Gastroesophageal sphincter (tissue), 4 donors: ENCODE results near the gene ASZ1. TPM values are rescaled to one million over a fixed set of nuclear protein-coding genes. Genes with fewer than 3 reads are reported as not detected.

Experiments used
- ATAC-seq: fragments of 150-250 bp; one replicate; pipeline ENCODE4 v1.9.1; 2016; ENCODE audit warnings: mild to moderate bottlenecking, moderate library complexity
- H3K27ac ChIP-seq, 4 donors: fragments of 200-600 bp; sonication (generic) in 3 of 4; 1 replicate in 3 of 4; 2 replicates in 1 of 4; pipeline ENCODE4 v1.5.1; 2016 to 2019
- H3K27me3 ChIP-seq: fragments of 200-600 bp; sonication (generic); one replicate; pipeline ENCODE4 v1.5.1; 2019
- H3K36me3 ChIP-seq, 2 donors: fragments of 200-600 bp; sonication (generic); one replicate each; pipeline ENCODE4 v1.5.1; 2019; ENCODE audit warnings: control low read depth in 1 of 2
- H3K4me1 ChIP-seq, 3 donors: fragments of 200-600 bp; sonication (generic); 1 replicate in 2 of 3; 2 replicates in 1 of 3; pipeline ENCODE4 v1.5.1; 2016 to 2019; ENCODE audit warnings: control low read depth in 2 of 3
- H3K4me3 ChIP-seq, 2 donors: fragments of 200-600 bp; sonication (generic); one replicate each; pipeline ENCODE4 v1.5.1; 2019; ENCODE audit warnings: mild to moderate bottlenecking in 1 of 2, moderate library complexity in 1 of 2
- H3K9me3 ChIP-seq, 3 donors: fragments of 200-600 bp; sonication (generic); one replicate each; pipeline ENCODE4 v1.5.1; 2017 to 2019; ENCODE audit warnings: control low read depth in 2 of 3
- CTCF ChIP-seq, 4 experiments: fragments of 200-600 bp in 2 of 4; fragments of 450-650 bp in 2 of 4; sonication (generic) in 1 of 4; IDR thresholded peaks; one replicate each; pipeline ENCODE4 v1.5.1; 2017 to 2019; ENCODE audit warnings: antibody characterized with exemption in 4 of 4, mild to moderate bottlenecking in 2 of 4, moderate library complexity in 2 of 4
- EP300 ChIP-seq: sonication (generic); formaldehyde crosslinking; IDR thresholded peaks from one replicate; pipeline ENCODE4 v1.6.1; 2017; ENCODE audit warnings: antibody characterized with exemption, mild to moderate bottlenecking
- POLR2A ChIP-seq, 2 donors: fragments of 450-650 bp; IDR thresholded peaks; one replicate each; pipeline ENCODE4 v1.6.1; 2017; ENCODE audit warnings: antibody characterized with exemption in 2 of 2, mild to moderate bottlenecking in 2 of 2, moderate library complexity in 1 of 2
- POLR2AphosphoS5 ChIP-seq: sonication (generic); formaldehyde crosslinking; IDR thresholded peaks from one replicate; pipeline ENCODE4 v1.6.1; 2017; ENCODE audit warnings: antibody characterized with exemption
- WGBS, 2 donors: methylation state at CpG; one replicate each; pipeline ENCODE4 v1.1.5; 2018; ENCODE audit warnings: low coverage in 1 of 2; 5-methylcytosine and 5-hydroxymethylcytosine counted together
- total RNA-seq, 4 donors: library from RNA; depleted of rRNA; stranded (reverse); fragments of >200 nt; gene quantifications; one replicate each; pipeline ENCODE4 v1.1.0, GENCODE V29; 2016

The ASZ1 gene
- total RNA-seq, 4 donors from 2014 or later = not detected

GRCh38 chr7:117383483-117384189 lies 43.7 kb downstream of the ASZ1 start:
- no peak overlapping the region for H3K4me3 ChIP-seq
- TF ChIP-seq POLR2AphosphoS5 (no peak), EP300 (no peak), CTCF (IDR thresholded peaks at IDR 0.05) (no peak), POLR2A (IDR thresholded peaks at IDR 0.05) (no peak)
- H3K36me3 ChIP-seq = no peaks in the 10 kb centered on the region
- H3K9me3 ChIP-seq = no peaks in the 10 kb centered on the region
- WGBS, 2 donors = 41 to 58% methylated on average over 3 of the region's 3 CpGs
- no peaks in the 10 kb centered on the region for H3K27me3 ChIP-seq
- ATAC-seq = no peak
- no peaks in the 10 kb centered on the region for H3K4me1 ChIP-seq
- no peak overlapping the region for H3K27ac ChIP-seq

- 65 to 69% methylated on average over 2 of the region's 2 CpGs for WGBS, 2 donors
Observed at GRCh38 chr7:117383046-117383445, 44.2 kb downstream of the ASZ1 start.

GRCh38 chr7:117381362-117381761 lies 45.9 kb downstream of the ASZ1 start:
- Histone ChIP-seq H3K4me3 (no peak overlapping the region), H3K27ac (no peak overlapping the region), H3K9me3 (no peaks in the 10 kb centered on the region), H3K36me3 (no peaks in the 10 kb centered on the region), H3K4me1 (no peaks in the 10 kb centered on the region), H3K27me3 (no peaks in the 10 kb centered on the region)
- TF ChIP-seq POLR2A (IDR thresholded peaks at IDR 0.05) (no peak), CTCF (IDR thresholded peaks at IDR 0.05) (no peak), POLR2AphosphoS5 (no peak), EP300 (no peak)
- no peak for ATAC-seq

More at GRCh38 chr7:117383046-117383445, 44.2 kb downstream of the ASZ1 start:
- ATAC-seq = no peak
- Histone ChIP-seq H3K36me3 (no peaks in the 10 kb centered on the region), H3K9me3 (no peaks in the 10 kb centered on the region), H3K27me3 (no peaks in the 10 kb centered on the region), H3K4me3 (no peak overlapping the region), H3K27ac (no peak overlapping the region), H3K4me1 (no peaks in the 10 kb centered on the region)
- TF ChIP-seq POLR2A (IDR thresholded peaks at IDR 0.05) = no peak
- no peak for TF ChIP-seq CTCF (IDR thresholded peaks at IDR 0.05)
- no peak for TF ChIP-seq POLR2AphosphoS5
- TF ChIP-seq EP300 = no peak

GRCh38 chr7:117375380-117375779 lies 51.9 kb downstream of the ASZ1 start:
- Histone ChIP-seq H3K36me3 (no peaks in the 10 kb centered on the region), H3K9me3 (no peaks in the 10 kb centered on the region), H3K4me3 (no peak overlapping the region), H3K27ac (no peak overlapping the region), H3K27me3 (no peaks in the 10 kb centered on the region), H3K4me1 (no peaks in the 10 kb centered on the region)
- WGBS, 2 donors = 50 to 55% methylated on average over 1 to 2 of the region's 2 CpGs
- TF ChIP-seq CTCF (IDR thresholded peaks at IDR 0.05) (no peak), POLR2A (IDR thresholded peaks at IDR 0.05) (no peak), EP300 (no peak), POLR2AphosphoS5 (no peak)
- no peak for ATAC-seq

- H3K36me3 ChIP-seq = no peaks in the 10 kb centered on the region
- no peak overlapping the region for H3K27ac ChIP-seq
- H3K4me3 ChIP-seq = no peak overlapping the region
- H3K4me1 ChIP-seq = no peaks in the 10 kb centered on the region
- no peaks in the 10 kb centered on the region for H3K9me3 ChIP-seq
- TF ChIP-seq POLR2A (IDR thresholded peaks at IDR 0.05) (no peak), POLR2AphosphoS5 (no peak), CTCF (IDR thresholded peaks at IDR 0.05) (no peak), EP300 (no peak)
- WGBS, 2 donors = 67 to 92% methylated on average over 1 of the region's 1 CpG
- no peaks in the 10 kb centered on the region for H3K27me3 ChIP-seq
- no peak for ATAC-seq
Observed at GRCh38 chr7:117372073-117372472, 55.2 kb downstream of the ASZ1 start.
